Lower leg skin (tissue), 4 donors: ENCODE measurements around the gene CHCHD1. TPM values are rescaled to one million over a fixed set of nuclear protein-coding genes. Genes with fewer than 3 reads are reported as not detected.

Source experiments
- DNase-seq, 2 donors: peaks; one replicate each; pipeline ENCODE4 v3.0.0-alpha.2; 2019; ENCODE audit warnings: low spot score in 2 of 2
- H3K4me3 ChIP-seq: fragments of 200-600 bp; sonication (generic); 2 replicates; pipeline ENCODE4 v1.5.1; 2017; ENCODE audit warnings: mild to moderate bottlenecking, low read depth; ENCODE audit not compliant: poor library complexity, severe bottlenecking
- CTCF ChIP-seq, 3 donors: fragments of 450-650 bp; IDR thresholded peaks; one replicate each; pipeline ENCODE4 v1.5.1; 2016; ENCODE audit warnings: antibody characterized with exemption in 3 of 3, mild to moderate bottlenecking in 3 of 3, moderate library complexity in 2 of 3
- POLR2A ChIP-seq, 2 donors: fragments of 450-650 bp; IDR thresholded peaks; one replicate each; pipeline ENCODE4 v1.6.1; 2016 to 2017; ENCODE audit warnings: antibody characterized with exemption in 2 of 2, mild to moderate bottlenecking in 1 of 2, moderate library complexity in 1 of 2
- WGBS, 2 donors: methylation state at CpG; one replicate each; pipeline ENCODE4 v1.1.5; 2018; 5-methylcytosine and 5-hydroxymethylcytosine counted together
- intact Hi-C: fragments of 100-400 bp; cut with DNase I; formaldehyde crosslinking; loops from one replicate; pipeline ENCODE4 v1.15.0; 2023; ENCODE audit warnings: low total_unique reads
- total RNA-seq, 4 donors: library from RNA; depleted of rRNA; stranded (reverse); fragments of >200 nt; gene quantifications; one replicate each; pipeline ENCODE4 v1.1.0, GENCODE V29; 2016

The CHCHD1 gene
- total RNA-seq, 4 donors from 2014 or later = 27.6 to 36.5 (median 34.2) TPM

- DNase-seq = no peak
- TF ChIP-seq POLR2A (IDR thresholded peaks at IDR 0.05) = no peak
- no peak for TF ChIP-seq CTCF (IDR thresholded peaks at IDR 0.05)
- WGBS, 2 donors = 91% methylated on average over 6 of the region's 6 CpGs
- intact Hi-C loops = no loop called here
- H3K4me3 ChIP-seq = no peak overlapping the region
Measured at GRCh38 chr10:73798087-73798486, 16.2 kb downstream of the CHCHD1 start.

GRCh38 chr10:73798927-73799560 is 17.2 kb downstream of the CHCHD1 start:
- intact Hi-C loops = no loop called here
- no peak for DNase-seq
- TF ChIP-seq CTCF (IDR thresholded peaks at IDR 0.05) (no peak), POLR2A (IDR thresholded peaks at IDR 0.05) (no peak)
- WGBS, 2 donors = 65 to 69% methylated on average over 9 to 10 of the region's 10 CpGs
- H3K4me3 ChIP-seq = no peak overlapping the region

GRCh38 chr10:73799899-73800559 is 18.2 kb downstream of the CHCHD1 start:
- no peak for TF ChIP-seq POLR2A (IDR thresholded peaks at IDR 0.05)
- no peak for TF ChIP-seq CTCF (IDR thresholded peaks at IDR 0.05)
- intact Hi-C loops = no loop called here
- H3K4me3 ChIP-seq = no peak overlapping the region
- WGBS, 2 donors = 68 to 70% methylated on average over 9 of the region's 9 CpGs
- DNase-seq = no peak

GRCh38 chr10:73800560-73801252 is 18.9 kb downstream of the CHCHD1 start:
- H3K4me3 ChIP-seq = no peak overlapping the region
- TF ChIP-seq POLR2A (IDR thresholded peaks at IDR 0.05) = no peak
- no peak for TF ChIP-seq CTCF (IDR thresholded peaks at IDR 0.05)
- 83% methylated on average over 17 to 19 of the region's 20 CpGs for WGBS, 2 donors
- DNase-seq = no peak
- intact Hi-C loops = no loop called here

- DNase-seq = no peak
- TF ChIP-seq POLR2A (IDR thresholded peaks at IDR 0.05) = no peak
- TF ChIP-seq CTCF (IDR thresholded peaks at IDR 0.05) = no peak
- no peak overlapping the region for H3K4me3 ChIP-seq
- WGBS, 2 donors = 89 to 92% methylated on average over 13 of the region's 13 CpGs
- intact Hi-C loops = no loop called here
Measured at GRCh38 chr10:73801253-73801590, 19.4 kb downstream of the CHCHD1 start.
